Activated CD8-positive, alpha-beta T cell treated with anti-CD3 and anti-CD28 coated beads for 36 hours (primary cell): ENCODE data around the gene BFAR. TPM values are rescaled to one million over a fixed set of nuclear protein-coding genes. Genes with fewer than 3 reads are reported as not detected.

Source experiments
- ATAC-seq: fragments of 200-7000 bp; cut with Tn5 transposase; one replicate; pipeline ENCODE4 v1.10.0; 2021; ENCODE audit warnings: mild to moderate bottlenecking, moderate library complexity
- CTCF ChIA-PET: fragments of 350-600 bp; sonication (Branson Sonifier 250); formaldehyde crosslinking; loops from one replicate; lab custom pipeline; 2021; ENCODE audit warnings: antibody characterized with exemption; lab: Charles Lee
- POLR2A ChIA-PET: fragments of 350-600 bp; sonication (Branson Sonifier 250); formaldehyde crosslinking; loops from one replicate; lab custom pipeline; 2021; ENCODE audit warnings: antibody characterized with exemption; lab: Charles Lee
- DNase-seq: peaks from one replicate; pipeline ENCODE4 v3.0.0-alpha.2; 2020
- H3K27ac Mint-ChIP-seq: one replicate; pipeline ENCODE4 v1.8.0; 2021; ENCODE audit warnings: mild to moderate bottlenecking, mixed read lengths
- H3K27me3 Mint-ChIP-seq: one replicate; pipeline ENCODE4 v1.8.0; 2021; ENCODE audit warnings: mixed read lengths
- H3K36me3 Mint-ChIP-seq: one replicate; pipeline ENCODE4 v1.8.0; 2021; ENCODE audit warnings: low read depth, mixed read lengths
- H3K4me1 Mint-ChIP-seq: one replicate; pipeline ENCODE4 v1.8.0; 2021; ENCODE audit warnings: low read depth, mixed read lengths
- H3K4me3 Mint-ChIP-seq: one replicate; pipeline ENCODE4 v1.8.0; 2021; ENCODE audit warnings: mild to moderate bottlenecking, moderate library complexity, mixed read lengths
- H3K9me3 Mint-ChIP-seq: one replicate; pipeline ENCODE4 v1.8.0; 2021; ENCODE audit warnings: mixed read lengths
- intact Hi-C: fragments of 100-400 bp; cut with micrococcal nuclease; formaldehyde crosslinking; loops from one replicate; pipeline ENCODE4 v1.10.0; 2022
- total RNA-seq, 2 experiments: library from RNA; stranded (reverse); gene quantifications; one replicate each; pipeline ENCODE4 v1.2.3, GENCODE V29; 2021
- TF ChIP-seq, protein P1 (sequence below): fragments of 200-600 bp; IDR thresholded peaks from one replicate; pipeline ENCODE4 v1.8.0; 2022; ENCODE audit warnings: antibody characterized with exemption, mild to moderate bottlenecking

The BFAR gene
- total RNA-seq, 2 experiments from 2014 or later, result 53.4 to 58.4 TPM

DNA sequence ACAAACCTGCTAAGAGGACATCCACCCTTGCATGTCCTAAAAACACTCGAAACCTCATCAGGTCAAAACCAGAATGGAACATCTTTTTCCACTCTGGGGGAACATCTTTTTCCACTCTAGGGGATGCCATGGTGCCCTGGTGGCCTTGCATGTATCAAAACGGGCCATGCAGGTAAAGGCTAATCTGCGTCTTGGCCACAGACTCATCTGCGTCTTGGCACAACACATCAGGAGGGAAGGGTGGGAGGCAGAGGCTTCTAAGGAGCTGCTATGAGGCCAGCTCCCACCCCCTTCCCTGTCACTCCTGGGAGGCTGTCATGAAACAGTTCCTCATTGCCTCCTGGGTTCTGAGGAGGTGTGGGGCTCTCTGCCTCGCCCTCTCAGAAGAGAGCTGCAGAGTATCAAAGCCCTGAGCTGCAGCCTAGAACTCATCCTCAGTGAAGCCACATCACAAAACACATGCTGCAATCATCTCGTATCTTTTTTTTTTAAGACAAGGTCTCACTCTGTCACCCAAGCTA is 30.2 kb upstream of the BFAR start:
- Mint-ChIP-seq H3K27me3 (no peaks in the 10 kb centered on the region), H3K9me3 (no peaks in the 10 kb centered on the region), H3K27ac (no peak overlapping the region), H3K4me1 (no peaks in the 10 kb centered on the region), H3K4me3 (no peak overlapping the region), H3K36me3 (peaks cover 50% of the 10 kb centered on the region)
- ChIA-PET CTCF (interaction anchor here (1.0 kb wide), 1 partner anchor 9 kb away, joined by 3 read pairs; no protein-coding TSS in a partner anchor), POLR2A (interaction anchor here (1.1 kb wide), 1 partner anchor 14 kb away, joined by 3 read pairs; no protein-coding TSS in a partner anchor)
- DNase-seq (no peak), ATAC-seq (no peak)
- intact Hi-C loops, result no loop called here
- TF ChIP-seq, protein P1, sequence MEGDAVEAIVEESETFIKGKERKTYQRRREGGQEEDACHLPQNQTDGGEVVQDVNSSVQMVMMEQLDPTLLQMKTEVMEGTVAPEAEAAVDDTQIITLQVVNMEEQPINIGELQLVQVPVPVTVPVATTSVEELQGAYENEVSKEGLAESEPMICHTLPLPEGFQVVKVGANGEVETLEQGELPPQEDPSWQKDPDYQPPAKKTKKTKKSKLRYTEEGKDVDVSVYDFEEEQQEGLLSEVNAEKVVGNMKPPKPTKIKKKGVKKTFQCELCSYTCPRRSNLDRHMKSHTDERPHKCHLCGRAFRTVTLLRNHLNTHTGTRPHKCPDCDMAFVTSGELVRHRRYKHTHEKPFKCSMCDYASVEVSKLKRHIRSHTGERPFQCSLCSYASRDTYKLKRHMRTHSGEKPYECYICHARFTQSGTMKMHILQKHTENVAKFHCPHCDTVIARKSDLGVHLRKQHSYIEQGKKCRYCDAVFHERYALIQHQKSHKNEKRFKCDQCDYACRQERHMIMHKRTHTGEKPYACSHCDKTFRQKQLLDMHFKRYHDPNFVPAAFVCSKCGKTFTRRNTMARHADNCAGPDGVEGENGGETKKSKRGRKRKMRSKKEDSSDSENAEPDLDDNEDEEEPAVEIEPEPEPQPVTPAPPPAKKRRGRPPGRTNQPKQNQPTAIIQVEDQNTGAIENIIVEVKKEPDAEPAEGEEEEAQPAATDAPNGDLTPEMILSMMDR, result no peak

DNA sequence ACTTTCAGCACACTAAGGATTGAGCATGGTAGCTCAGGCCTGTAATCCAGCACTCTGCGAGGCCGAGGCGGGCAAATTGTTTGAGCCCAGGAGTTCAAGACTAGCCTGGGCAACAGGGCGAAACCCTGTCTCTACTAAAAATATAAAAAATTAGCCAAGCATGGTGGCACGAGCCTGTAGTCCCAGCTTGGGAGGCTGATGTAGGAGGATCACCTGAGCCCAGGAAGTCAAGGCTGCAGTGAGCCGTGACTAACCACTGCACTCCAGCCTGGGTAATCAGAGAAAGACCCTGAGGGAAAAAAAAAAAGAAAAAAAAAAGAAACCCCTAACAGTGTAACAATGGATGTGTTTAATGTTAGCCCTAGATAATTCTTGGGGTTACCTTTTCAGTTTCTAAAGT is 26.6 kb upstream of the BFAR start:
- ChIA-PET CTCF (no interaction called here), POLR2A (no interaction called here)
- intact Hi-C loops, result no loop called here
- Mint-ChIP-seq H3K27ac (no peak overlapping the region), H3K9me3 (no peaks in the 10 kb centered on the region), H3K27me3 (no peaks in the 10 kb centered on the region), H3K4me3 (no peak overlapping the region), H3K36me3 (peaks cover 35% of the 10 kb centered on the region), H3K4me1 (no peaks in the 10 kb centered on the region)
- no peak for DNase-seq
- TF ChIP-seq, protein P1, result no peak
- ATAC-seq, result no peak

DNA sequence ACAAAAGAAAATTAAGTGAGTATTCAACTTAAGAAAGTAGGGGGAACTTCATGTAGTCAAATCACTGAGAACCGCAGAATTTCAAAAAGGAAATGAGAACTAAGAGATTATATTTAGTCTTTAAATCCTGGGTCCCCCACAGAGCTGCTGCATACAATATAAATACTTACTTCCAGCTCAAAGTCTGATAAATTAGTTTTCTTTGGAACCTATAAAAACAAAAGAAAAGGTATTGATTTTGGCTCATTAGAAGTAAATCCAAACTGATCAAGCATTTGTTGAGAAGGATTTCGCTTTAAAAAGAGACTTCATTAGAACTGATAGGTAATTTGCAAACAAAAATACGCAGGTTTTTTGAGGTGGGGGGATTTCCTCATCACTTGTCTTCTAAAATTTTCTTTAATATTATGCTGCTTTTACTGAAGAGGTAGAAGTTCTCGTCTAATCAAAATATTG is 24.6 kb upstream of the BFAR start:
- ATAC-seq (no peak), DNase-seq (no peak)
- Mint-ChIP-seq H3K4me1 (no peaks in the 10 kb centered on the region), H3K36me3 (peaks cover 33% of the 10 kb centered on the region), H3K9me3 (no peaks in the 10 kb centered on the region), H3K4me3 (no peak overlapping the region), H3K27me3 (no peaks in the 10 kb centered on the region), H3K27ac (no peak overlapping the region)
- intact Hi-C loops, result no loop called here
- ChIA-PET CTCF (interaction anchor here (1.5 kb wide), 1 partner anchor 29 kb away, joined by 7 read pairs; no protein-coding TSS in a partner anchor), POLR2A (interaction anchor here (1.0 kb wide), 1 partner anchor 24 kb away, joined by 3 read pairs; the partner anchor contains the start of gene BFAR)
- TF ChIP-seq, protein P1, result no peak

DNA sequence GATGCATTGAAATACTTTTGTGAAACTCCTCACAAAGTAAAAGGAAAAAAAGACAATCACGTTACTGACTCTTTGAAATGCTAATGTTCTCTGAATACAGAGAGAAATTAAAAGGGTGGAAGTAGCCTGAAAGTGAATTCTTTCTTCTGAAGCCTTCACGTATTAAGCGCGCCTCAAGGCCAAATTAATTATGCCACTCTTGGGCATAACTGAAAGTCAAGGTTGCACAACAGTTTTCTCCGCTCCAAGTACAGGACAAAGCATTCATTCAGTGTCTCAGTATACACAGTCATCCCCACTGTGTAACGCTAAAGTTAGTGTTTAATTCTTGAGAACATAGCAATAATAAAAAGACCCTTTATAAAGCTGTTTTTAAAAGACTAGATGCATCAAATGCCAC is 24.1 kb upstream of the BFAR start:
- Mint-ChIP-seq H3K36me3 (peaks cover 29% of the 10 kb centered on the region), H3K9me3 (no peaks in the 10 kb centered on the region), H3K4me1 (no peaks in the 10 kb centered on the region), H3K27me3 (no peaks in the 10 kb centered on the region), H3K4me3 (no peak overlapping the region), H3K27ac (no peak overlapping the region)
- CTCF ChIA-PET, result interaction anchor here (1.5 kb wide), 1 partner anchor 29 kb away, joined by 7 read pairs; no protein-coding TSS in a partner anchor
- TF ChIP-seq, protein P1, result no peak
- ATAC-seq (no peak), DNase-seq (no peak)
- POLR2A ChIA-PET, result interaction anchor here (1.0 kb wide), 1 partner anchor 24 kb away, joined by 3 read pairs; the partner anchor contains the start of gene BFAR
- intact Hi-C loops, result no loop called here

DNA sequence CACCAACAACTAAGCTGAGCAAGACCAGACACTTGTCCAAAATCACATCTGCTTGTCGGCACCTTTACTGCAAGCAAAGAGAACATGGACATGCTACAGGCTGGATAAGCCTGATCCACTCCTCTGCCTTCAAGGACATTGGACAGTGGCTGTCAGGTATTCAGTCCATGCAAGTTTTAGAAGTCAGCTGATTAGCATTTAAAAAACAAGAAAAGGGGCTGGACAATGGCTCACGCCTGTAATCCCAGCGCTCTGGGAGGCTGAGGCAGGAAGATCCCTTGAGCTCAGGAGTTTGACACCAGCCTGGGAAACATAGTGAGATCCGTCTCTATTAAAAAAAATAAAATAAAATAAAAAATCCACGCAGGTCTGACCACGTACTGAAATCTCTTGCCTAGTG is 23.0 kb upstream of the BFAR start:
- intact Hi-C loops, result no loop called here

More for the DNA sequence above, 23.0 kb upstream of the BFAR start:
- Mint-ChIP-seq H3K27ac (no peak overlapping the region), H3K36me3 (peaks cover 31% of the 10 kb centered on the region), H3K9me3 (no peaks in the 10 kb centered on the region), H3K4me1 (no peaks in the 10 kb centered on the region), H3K27me3 (no peaks in the 10 kb centered on the region), H3K4me3 (no peak overlapping the region)
- ATAC-seq, result no peak
- TF ChIP-seq, protein P1, result no peak
- POLR2A ChIA-PET, result no interaction called here
- CTCF ChIA-PET, result no interaction called here
- DNase-seq, result no peak
